WI38 (cell line): ENCODE measurements around the gene WNK2.
A peak's percentile ranks its signal among the peaks of the same experiment; 100 is the strongest.

ENCODE experiments used
- H3K4me3 ChIP-seq: 2 replicates; pipeline ENCODE4 v1.5.1; 2011; ENCODE audit warnings: low read depth, mild to moderate bottlenecking, control low read depth, low read length
- TF ChIP-seq, protein P1 (sequence below): IDR thresholded peaks from 2 replicates; pipeline ENCODE4 v1.5.1; 2012; ENCODE audit warnings: low read depth, mild to moderate bottlenecking, control low read depth, low read length

WNK2 gene

DNA sequence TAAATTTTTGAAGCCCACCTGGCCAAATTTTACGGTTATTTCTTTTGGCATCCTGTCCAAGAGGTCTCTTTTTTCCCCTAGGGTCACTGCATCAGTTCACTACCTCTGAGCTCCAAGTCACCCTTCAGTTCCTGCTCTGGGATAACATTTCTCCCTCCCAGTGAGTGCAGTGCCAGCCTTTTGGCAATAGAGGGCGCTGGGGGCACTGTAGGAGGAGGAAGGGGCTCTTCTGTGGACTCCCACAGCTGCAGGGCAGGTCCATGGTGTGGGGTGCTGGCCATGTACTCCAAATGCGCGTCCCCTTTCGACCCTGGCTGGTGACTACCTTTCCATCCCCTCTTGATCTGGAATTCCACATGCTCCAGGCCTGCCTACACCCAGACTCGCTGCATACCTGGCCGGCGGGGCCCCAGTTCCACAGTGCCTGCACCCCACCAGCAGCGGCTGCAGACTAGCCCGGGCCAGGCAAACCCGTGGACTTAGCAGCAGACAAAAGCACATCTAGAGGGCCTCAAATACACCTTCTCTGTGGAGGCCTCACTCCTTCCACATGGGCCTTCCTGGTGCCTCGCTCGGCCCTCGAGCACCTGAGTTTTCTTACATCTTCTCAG is 29.5 kb upstream of the WNK2 start:
- TF ChIP-seq, protein P1, sequence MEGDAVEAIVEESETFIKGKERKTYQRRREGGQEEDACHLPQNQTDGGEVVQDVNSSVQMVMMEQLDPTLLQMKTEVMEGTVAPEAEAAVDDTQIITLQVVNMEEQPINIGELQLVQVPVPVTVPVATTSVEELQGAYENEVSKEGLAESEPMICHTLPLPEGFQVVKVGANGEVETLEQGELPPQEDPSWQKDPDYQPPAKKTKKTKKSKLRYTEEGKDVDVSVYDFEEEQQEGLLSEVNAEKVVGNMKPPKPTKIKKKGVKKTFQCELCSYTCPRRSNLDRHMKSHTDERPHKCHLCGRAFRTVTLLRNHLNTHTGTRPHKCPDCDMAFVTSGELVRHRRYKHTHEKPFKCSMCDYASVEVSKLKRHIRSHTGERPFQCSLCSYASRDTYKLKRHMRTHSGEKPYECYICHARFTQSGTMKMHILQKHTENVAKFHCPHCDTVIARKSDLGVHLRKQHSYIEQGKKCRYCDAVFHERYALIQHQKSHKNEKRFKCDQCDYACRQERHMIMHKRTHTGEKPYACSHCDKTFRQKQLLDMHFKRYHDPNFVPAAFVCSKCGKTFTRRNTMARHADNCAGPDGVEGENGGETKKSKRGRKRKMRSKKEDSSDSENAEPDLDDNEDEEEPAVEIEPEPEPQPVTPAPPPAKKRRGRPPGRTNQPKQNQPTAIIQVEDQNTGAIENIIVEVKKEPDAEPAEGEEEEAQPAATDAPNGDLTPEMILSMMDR, result peak; percentile 80
- H3K4me3 ChIP-seq, result no peak overlapping the region

DNA sequence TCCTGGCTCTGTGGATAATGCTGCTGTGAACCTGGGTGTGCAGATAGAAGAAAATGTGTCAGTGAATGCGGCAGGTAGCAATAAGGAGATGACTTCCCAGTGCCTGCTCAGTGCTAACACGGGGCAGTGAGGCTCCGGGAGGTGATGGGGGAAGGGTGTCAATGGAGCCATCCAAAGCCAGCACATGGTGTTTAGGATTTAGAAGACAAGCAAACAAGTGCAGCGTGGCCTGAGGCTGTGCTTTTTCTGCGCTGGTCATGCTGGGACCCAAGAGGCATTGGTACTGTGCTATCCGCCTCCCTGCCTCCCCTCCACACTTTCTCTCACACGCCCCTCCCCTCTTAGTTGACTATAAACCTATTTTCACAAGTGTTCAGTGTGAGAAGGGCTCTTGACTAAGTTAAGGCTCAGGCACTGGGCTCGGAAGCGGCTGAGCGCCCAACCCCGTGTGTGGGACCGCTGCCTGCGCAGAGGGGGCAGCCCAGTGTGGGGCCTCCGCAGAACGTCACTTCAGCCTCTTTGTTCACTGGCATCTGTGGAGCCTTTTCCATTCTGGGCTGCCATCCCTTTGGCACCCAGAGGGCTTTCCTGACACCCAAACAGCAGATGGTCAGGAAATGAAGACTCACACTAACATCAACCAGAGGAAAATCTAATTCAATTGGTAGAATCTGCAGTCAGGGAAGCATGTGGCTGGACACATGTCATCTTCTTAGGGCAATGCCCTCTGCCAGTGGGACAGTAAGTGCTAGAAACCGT is 28.0 kb upstream of the WNK2 start:
- H3K4me3 ChIP-seq, result no peak overlapping the region
- TF ChIP-seq, protein P1, result no peak

DNA sequence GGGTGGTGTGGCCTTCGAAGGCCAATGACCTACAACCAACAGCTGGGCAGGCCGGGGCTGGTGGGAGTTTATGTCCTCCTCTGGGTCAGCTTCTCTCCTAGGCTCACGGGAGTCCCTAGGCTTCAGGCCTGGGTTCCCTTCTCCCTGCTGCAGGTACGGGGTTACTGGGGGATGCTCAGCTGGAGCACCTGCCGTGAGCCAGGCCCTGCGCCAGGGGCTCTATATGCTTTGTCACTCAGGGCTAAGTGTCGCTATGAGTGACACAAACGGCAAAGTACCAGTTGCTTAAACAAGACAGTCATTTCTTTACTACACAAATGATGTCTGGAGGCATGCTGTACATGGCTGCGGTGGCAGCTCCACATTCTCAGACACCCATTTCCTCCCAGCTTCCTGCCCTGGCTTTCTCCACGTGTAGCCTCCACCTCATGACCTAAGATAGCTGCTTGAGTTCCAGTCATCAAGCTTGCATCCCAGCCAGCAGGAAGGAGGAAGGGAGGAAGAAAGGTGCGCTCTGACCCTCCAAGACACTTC is 27.4 kb upstream of the WNK2 start:
- no peak overlapping the region for H3K4me3 ChIP-seq
- TF ChIP-seq, protein P1, result no peak

DNA sequence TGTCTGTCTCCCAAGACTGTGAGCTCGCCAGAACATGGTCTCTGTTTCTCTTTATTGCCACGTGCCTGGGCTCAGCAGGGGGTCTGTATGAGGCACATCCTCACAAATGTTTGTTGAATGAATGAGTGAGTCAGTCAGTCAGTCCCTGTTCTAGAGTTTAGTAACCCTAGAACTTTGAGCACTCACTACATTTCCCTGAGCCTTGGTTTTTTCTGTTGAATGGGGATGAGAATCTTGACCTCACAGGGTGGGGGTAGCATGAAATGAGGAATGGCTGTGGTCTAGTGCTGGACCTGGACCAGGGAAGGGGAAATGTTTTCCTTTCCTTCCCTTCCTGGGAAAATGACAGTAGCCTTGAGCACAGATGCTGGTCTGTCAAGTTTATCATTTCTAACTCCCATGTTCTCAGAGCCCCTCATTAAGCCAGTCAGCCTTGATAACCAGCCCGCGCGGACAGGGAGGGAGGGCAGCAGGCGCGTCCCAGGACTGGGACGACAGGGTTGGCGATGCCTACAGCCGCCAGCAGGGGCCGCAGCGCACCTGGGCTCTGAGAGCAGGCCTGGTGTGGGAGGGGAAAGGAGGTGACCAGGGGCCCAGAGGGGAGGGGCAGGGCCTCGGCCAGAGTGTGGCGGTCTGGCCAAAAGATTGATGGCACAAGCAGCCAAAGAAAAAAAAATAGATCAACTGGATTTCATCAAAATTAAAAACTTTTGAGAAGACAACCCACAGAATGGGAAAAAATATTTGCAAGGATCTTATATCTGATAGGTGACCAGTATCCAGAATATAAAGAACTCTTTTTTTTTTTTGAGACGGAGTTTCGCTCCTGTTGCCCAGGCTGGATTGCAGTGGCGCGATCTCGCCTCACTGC is 24.1 kb upstream of the WNK2 start:
- TF ChIP-seq, protein P1, result peak; percentile 97
- no peak overlapping the region for H3K4me3 ChIP-seq

DNA sequence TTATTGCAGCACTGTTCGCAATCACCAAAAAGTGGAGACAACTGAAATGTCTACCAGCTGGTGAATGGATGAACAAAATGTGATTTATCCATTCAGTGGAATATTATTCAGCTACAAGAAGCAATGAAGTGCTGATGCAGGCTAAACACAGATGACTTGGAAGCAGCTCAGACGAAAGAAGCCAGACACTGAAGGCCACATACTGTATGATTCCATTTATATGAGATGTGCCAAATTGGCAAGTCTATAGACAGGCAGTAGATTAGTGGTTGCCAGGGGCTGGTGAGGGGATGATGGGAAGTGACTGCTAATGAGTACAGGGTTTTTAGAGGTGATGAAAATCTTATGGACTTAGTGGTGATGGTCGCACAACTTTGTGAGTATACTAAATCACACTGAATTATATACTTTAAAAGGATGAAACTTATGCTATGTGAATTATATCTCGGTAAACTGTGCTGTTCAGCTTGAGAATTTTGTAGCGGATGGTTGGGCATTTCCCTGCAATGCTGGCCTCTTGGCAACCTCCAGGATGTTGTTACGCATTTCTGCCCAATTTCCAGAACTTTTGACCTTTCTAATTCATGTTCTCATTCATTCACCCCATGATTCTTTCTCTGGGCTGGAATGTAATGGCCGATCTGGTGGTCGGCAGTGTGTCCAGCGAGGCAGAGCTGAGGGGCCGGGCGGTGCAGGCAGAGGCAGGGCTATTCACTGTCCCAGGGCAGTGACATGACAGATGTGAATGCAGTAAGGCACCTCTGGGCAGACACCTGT is 22.0 kb upstream of the WNK2 start:
- no peak overlapping the region for H3K4me3 ChIP-seq
- TF ChIP-seq, protein P1, result no peak

DNA sequence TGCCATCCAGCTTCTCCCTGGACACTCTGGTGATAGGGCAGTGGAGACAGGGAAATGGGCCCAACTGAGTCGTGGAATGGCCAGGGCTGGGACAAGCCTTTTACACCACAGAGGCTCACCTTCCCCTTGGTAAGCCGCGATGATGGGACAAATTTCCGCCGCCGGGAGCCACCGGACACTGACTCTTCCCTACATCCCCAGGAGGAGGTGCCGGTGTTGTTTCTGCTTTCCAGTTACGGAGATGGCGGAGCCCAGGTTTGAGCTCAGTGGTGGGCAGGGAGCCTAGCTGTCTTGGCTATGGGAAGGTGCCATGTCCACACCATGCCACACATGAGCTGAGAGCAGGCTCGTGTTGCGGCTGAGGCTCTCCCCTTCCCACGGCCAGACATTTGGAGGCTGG is 19.9 kb upstream of the WNK2 start:
- TF ChIP-seq, protein P1, result no peak
- H3K4me3 ChIP-seq, result no peak overlapping the region
